ENCODE data around the gene CSTPP1.

Gene CSTPP1

DNA sequence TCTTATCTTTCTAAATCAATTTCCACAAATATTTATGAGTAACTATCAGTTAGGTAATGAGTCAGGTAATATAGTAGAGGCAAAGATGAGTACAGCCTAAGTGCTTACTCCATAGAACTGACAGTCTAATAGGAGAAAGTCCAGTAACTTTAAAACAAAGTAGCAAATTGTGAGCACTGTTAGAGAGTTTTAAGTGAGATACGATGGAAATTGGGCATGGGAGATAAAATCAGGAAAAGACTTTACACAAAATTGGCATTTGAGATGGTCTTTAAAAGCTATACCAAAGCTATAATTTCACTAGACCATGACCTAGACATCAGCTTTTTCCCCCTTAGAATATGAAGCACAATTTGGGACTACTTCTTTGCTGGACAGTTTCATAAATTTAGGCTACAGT lies 113.7 kb downstream of the CSTPP1 start:
- H3K79me2 ChIP-seq (ENCODE audit: control insufficient read depth, low read length), result no peaks in the 10 kb centered on the region
- H3K27ac ChIP-seq (ENCODE audit: low read depth, low read length), result no peak overlapping the region
- H3K36me3 ChIP-seq (ENCODE audit: control insufficient read depth, low read length), result no peaks in the 10 kb centered on the region
- no peak overlapping the region for H3K4me3 ChIP-seq (ENCODE audit: low read length)
- no peak overlapping the region for H3K4me2 ChIP-seq (ENCODE audit: low read length)
- H3K9me2 ChIP-seq (replicated peaks; ENCODE audit: control insufficient read depth, low read length), result no peaks in the 10 kb centered on the region
- TF ChIP-seq, protein P1, sequence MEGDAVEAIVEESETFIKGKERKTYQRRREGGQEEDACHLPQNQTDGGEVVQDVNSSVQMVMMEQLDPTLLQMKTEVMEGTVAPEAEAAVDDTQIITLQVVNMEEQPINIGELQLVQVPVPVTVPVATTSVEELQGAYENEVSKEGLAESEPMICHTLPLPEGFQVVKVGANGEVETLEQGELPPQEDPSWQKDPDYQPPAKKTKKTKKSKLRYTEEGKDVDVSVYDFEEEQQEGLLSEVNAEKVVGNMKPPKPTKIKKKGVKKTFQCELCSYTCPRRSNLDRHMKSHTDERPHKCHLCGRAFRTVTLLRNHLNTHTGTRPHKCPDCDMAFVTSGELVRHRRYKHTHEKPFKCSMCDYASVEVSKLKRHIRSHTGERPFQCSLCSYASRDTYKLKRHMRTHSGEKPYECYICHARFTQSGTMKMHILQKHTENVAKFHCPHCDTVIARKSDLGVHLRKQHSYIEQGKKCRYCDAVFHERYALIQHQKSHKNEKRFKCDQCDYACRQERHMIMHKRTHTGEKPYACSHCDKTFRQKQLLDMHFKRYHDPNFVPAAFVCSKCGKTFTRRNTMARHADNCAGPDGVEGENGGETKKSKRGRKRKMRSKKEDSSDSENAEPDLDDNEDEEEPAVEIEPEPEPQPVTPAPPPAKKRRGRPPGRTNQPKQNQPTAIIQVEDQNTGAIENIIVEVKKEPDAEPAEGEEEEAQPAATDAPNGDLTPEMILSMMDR (IDR thresholded peaks at IDR 0.05; ENCODE audit: low read depth, low read length, poor library complexity, severe bottlenecking), result no peak
- no peak for TF ChIP-seq EZH2phosphoT487 (IDR thresholded peaks at IDR 0.05; ENCODE audit: borderline replicate concordance, low read length)
- peaks cover 5% of the 10 kb centered on the region; the same call in 1 of the 2 replicates for H3K4me1 ChIP-seq (ENCODE audit: control insufficient read depth, low read length)
- H4K20me1 ChIP-seq (ENCODE audit: control insufficient read depth, insufficient read depth, low read depth, low read length), result no peaks in the 10 kb centered on the region
- no peaks in the 10 kb centered on the region for H3K9me3 ChIP-seq (ENCODE audit: control insufficient read depth, insufficient read depth, low read length)
- no peaks in the 10 kb centered on the region for H3K27me3 ChIP-seq (ENCODE audit: control insufficient read depth, low read length)
- no peaks in the 10 kb centered on the region for H3F3A ChIP-seq (ENCODE audit: control insufficient read depth, insufficient read depth)

- no peaks in the 10 kb centered on the region for H3K36me3 ChIP-seq (ENCODE audit: control insufficient read depth, low read length)
- no peaks in the 10 kb centered on the region for H3K79me2 ChIP-seq (ENCODE audit: control insufficient read depth, low read length)
- no peaks in the 10 kb centered on the region for H3K9me3 ChIP-seq (ENCODE audit: control insufficient read depth, insufficient read depth, low read length)
- no peak overlapping the region for H3K27ac ChIP-seq (ENCODE audit: low read depth, low read length)
- no peaks in the 10 kb centered on the region for H3K27me3 ChIP-seq (ENCODE audit: control insufficient read depth, low read length)
- no peaks in the 10 kb centered on the region for H3F3A ChIP-seq (ENCODE audit: control insufficient read depth, insufficient read depth)
- H3K4me2 ChIP-seq (ENCODE audit: low read length), result no peak overlapping the region
- no peaks in the 10 kb centered on the region for H4K20me1 ChIP-seq (ENCODE audit: control insufficient read depth, insufficient read depth, low read depth, low read length)
- no peaks in the 10 kb centered on the region for H3K9me2 ChIP-seq (replicated peaks; ENCODE audit: control insufficient read depth, low read length)
- H3K4me3 ChIP-seq (ENCODE audit: low read length), result no peak overlapping the region
- TF ChIP-seq EZH2phosphoT487 (IDR thresholded peaks at IDR 0.05; ENCODE audit: borderline replicate concordance, low read length), result no peak
- TF ChIP-seq, protein P1 (IDR thresholded peaks at IDR 0.05; ENCODE audit: low read depth, low read length, poor library complexity, severe bottlenecking), result no peak
- H3K4me1 ChIP-seq (ENCODE audit: control insufficient read depth, low read length), result peaks cover 9% of the 10 kb centered on the region
Measured at GRCh38 chr11:47051217-47051616, 114.7 kb downstream of the CSTPP1 start.

GRCh38 chr11:47052165-47052564 lies 115.6 kb downstream of the CSTPP1 start:
- Histone ChIP-seq H3K4me3 (ENCODE audit: low read length) (no peak overlapping the region), H3K27ac (ENCODE audit: low read depth, low read length) (no peak overlapping the region), H3K4me1 (ENCODE audit: control insufficient read depth, low read length) (peaks cover 17% of the 10 kb centered on the region), H3K4me2 (ENCODE audit: low read length) (no peak overlapping the region), H3F3A (ENCODE audit: control insufficient read depth, insufficient read depth) (no peaks in the 10 kb centered on the region), H3K27me3 (ENCODE audit: control insufficient read depth, low read length) (no peaks in the 10 kb centered on the region), H3K9me3 (ENCODE audit: control insufficient read depth, insufficient read depth, low read length) (no peaks in the 10 kb centered on the region), H3K36me3 (ENCODE audit: control insufficient read depth, low read length) (no peaks in the 10 kb centered on the region), H3K79me2 (ENCODE audit: control insufficient read depth, low read length) (no peaks in the 10 kb centered on the region), H3K9me2 (replicated peaks; ENCODE audit: control insufficient read depth, low read length) (no peaks in the 10 kb centered on the region), H4K20me1 (ENCODE audit: control insufficient read depth, insufficient read depth, low read depth, low read length) (no peaks in the 10 kb centered on the region)
- TF ChIP-seq EZH2phosphoT487 (IDR thresholded peaks at IDR 0.05; ENCODE audit: borderline replicate concordance, low read length), result no peak
- TF ChIP-seq, protein P1 (IDR thresholded peaks at IDR 0.05; ENCODE audit: low read depth, low read length, poor library complexity, severe bottlenecking), result no peak

- Histone ChIP-seq H3K4me2 (ENCODE audit: low read length) (no peak overlapping the region), H3F3A (ENCODE audit: control insufficient read depth, insufficient read depth) (no peaks in the 10 kb centered on the region), H3K4me1 (ENCODE audit: control insufficient read depth, low read length) (peaks cover 20% of the 10 kb centered on the region), H3K27ac (ENCODE audit: low read depth, low read length) (no peak overlapping the region), H3K27me3 (ENCODE audit: control insufficient read depth, low read length) (no peaks in the 10 kb centered on the region), H3K4me3 (ENCODE audit: low read length) (no peak overlapping the region), H3K79me2 (ENCODE audit: control insufficient read depth, low read length) (no peaks in the 10 kb centered on the region), H3K36me3 (ENCODE audit: control insufficient read depth, low read length) (no peaks in the 10 kb centered on the region), H3K9me2 (replicated peaks; ENCODE audit: control insufficient read depth, low read length) (no peaks in the 10 kb centered on the region), H4K20me1 (ENCODE audit: control insufficient read depth, insufficient read depth, low read depth, low read length) (no peaks in the 10 kb centered on the region), H3K9me3 (ENCODE audit: control insufficient read depth, insufficient read depth, low read length) (no peaks in the 10 kb centered on the region)
- TF ChIP-seq, protein P1 (IDR thresholded peaks at IDR 0.05; ENCODE audit: low read depth, low read length, poor library complexity, severe bottlenecking), result no peak
- no peak for TF ChIP-seq EZH2phosphoT487 (IDR thresholded peaks at IDR 0.05; ENCODE audit: borderline replicate concordance, low read length)
Measured at GRCh38 chr11:47052576-47052975, 116.0 kb downstream of the CSTPP1 start.

All from DOHH2 (cell line).